HG03558 (cell line): ENCODE data around the gene PBX1.

ENCODE experiments used
- ATAC-seq: cut with Tn5 transposase; IDR thresholded peaks from one replicate; pipeline ENCODE4 v1.9.1; 2021; ENCODE audit warnings: moderate number of reproducible peaks; ENCODE audit not compliant: unreplicated experiment; ENCODE audit errors: extremely low read depth

PBX1 gene

GRCh38 chr1:164790081-164790480, 231.1 kb downstream of the PBX1 start:
- no peak for ATAC-seq

- ATAC-seq, result no peak
These were observed 233.5 kb downstream of the PBX1 start for GRCh38 chr1:164792410-164793004.

DNA sequence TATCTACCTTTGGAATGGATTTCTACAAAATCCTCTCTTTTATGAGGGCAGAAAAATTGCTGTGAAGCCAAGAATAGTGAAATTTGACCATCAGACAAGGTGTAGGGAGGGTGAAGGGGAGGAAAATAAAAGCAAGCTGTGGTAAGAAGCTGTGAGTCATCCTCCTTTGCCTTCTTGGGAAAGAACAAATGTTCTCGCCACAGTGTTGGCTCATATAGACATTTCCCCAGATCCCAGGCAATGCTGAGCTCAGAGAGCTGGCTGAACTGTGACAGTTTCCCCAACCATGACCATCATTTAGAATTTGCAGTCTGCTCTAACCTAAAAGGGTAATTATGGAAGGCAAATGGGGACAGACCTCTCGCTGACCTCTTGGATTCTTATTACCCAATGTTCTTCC, 235.4 kb downstream of the PBX1 start:
- ATAC-seq, result no peak

- no peak for ATAC-seq
These were observed 237.9 kb downstream of the PBX1 start for GRCh38 chr1:164796916-164797315.

DNA sequence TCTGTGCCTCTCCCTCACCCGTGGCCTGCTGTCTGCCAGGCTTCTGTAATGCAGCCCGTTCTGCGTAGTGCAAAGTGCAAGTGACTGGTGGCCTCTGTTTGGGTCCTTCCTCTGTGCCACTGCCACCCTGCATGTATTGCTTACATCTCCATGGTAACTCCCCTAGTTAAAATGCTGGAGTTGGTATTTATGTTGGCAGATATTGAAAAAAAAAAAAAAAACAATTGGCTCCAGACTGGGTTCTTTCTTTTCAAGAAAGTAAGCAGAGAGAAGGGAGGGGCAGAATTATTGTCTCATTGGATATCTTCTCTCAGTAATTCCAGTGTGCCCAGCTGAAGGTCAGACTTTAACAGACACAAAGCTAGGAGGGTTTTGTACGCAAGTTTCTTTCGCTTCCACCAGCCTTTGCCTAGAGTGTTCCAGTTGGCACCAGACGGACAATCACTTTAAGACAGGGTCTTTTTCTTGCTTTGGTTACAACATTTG, 242.3 kb downstream of the PBX1 start:
- no peak for ATAC-seq

DNA sequence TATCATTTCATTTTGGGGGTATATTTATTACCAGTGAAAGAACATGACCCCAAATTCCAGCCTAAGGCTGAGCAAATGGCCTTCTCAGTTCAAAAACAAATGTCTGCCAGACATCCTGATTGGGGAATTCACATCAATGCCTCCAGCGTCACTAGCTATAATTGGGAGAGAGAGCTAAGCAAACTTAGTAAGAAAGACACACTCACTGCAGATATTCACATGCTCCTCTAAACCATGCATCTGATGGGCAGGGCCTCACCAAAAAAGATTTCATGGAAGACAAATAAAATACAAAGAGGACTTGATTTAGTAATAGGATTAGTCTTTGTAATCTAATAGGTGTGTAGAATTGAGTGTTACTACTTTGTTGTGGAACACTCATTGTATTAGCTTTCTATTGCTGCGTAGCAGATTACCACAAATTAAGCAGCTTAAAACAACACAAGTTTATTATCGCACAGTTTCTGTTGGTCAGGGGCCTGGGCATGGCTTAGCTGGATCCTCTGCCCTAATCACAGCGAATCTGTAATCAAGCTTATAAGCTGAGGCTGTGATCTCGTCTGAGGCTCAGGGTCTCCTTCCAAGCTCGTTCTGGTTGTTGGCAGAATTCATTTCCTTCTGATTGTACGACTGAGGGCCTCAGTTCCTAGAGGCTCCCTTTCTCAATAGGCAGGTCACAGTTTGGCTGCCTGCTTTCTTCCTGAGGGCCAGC, 243.0 kb downstream of the PBX1 start:
- no peak for ATAC-seq

DNA sequence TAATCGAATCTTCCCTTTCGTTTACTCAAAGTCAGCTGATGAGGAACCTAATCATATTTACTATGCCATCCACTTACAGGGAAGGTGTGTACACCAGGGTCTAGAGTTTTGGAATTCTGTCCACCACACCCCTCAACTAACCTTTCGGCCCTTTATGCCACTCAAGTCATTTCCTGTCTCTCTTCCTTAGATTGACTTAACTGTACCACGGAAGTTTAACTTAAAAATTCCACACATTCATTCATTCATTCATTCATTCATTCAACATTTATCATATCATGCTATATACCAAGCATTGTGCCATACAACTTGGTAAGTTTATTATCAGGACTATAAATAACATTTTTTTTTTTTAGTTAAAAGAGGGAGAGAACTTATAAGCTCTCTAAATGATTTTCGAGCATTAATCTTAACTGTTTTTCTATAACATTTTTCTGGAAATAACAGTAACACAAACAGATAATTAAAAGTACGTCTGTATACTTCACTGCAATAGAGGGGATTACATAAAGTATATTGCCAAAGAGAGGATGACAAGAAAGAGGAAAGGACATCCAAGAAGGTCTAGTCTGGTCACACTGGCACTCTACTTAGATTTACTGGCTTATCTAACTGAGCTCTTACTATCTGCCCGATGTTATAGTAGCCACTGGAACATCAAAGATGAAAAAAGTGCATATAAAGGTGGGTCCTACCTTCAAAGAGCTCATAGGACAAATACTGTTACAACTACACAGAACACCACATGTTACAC, 243.7 kb downstream of the PBX1 start:
- ATAC-seq, result no peak

GRCh38 chr1:164803366-164803765, 244.4 kb downstream of the PBX1 start:
- no peak for ATAC-seq

DNA sequence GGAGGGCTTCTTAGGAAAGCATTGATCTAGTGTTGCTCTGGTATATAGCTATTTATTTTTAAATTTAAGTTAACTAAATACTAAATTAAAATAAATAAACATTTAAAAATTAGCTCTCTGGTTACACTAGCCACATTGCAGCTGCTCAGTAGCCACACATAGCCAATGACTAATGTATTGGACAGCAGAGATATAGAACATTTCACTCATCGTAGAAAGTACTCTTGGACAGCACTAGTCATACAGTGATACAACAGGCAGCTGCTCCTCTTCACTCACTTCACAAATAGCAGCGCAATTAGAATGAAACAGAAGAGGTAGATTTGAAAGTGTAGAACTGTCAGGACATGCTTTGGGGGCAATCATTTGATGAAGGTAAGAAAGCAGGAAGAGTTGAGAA, 245.4 kb downstream of the PBX1 start:
- ATAC-seq, result no peak

DNA sequence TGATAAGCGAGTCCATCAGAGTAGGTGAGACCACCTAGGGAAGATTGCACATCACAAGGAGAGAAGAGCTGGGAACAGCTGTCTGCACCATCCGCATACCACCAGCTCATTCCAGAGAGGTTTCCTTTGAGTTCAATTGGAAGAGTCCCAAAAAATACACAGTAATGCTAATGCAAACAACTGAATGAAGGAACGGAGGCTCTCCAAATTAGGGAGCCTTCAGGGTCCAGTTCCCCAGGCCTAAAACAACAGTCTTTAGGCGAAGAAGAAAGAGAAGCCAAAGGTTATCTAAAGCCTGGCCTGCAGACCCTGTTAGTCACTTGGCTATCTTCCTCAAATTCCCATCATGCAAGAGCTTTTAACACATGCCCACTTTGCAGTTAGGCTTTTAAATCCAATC, 246.4 kb downstream of the PBX1 start:
- ATAC-seq, result no peak

- ATAC-seq, result no peak
These were observed 247.5 kb downstream of the PBX1 start for GRCh38 chr1:164806531-164806930.

DNA sequence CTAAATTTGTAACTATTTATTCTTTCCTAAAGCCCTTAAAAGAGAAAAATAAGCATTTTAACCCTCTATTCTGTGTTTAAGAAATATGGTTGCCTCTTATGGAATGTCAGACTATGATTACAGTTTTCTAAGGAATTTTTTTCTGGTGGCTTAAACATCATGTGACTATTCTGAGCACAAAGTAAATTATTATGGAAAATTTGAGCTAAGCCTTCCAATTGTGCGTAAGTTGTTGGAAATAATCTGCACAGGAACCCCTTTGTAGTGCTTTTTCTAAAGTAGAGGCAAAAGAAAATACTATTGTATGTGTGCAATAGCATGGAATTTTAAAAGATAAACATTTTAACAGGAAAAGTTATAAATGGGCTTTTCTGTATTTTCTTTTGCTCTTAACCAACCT, 254.8 kb downstream of the PBX1 start:
- no peak for ATAC-seq

DNA sequence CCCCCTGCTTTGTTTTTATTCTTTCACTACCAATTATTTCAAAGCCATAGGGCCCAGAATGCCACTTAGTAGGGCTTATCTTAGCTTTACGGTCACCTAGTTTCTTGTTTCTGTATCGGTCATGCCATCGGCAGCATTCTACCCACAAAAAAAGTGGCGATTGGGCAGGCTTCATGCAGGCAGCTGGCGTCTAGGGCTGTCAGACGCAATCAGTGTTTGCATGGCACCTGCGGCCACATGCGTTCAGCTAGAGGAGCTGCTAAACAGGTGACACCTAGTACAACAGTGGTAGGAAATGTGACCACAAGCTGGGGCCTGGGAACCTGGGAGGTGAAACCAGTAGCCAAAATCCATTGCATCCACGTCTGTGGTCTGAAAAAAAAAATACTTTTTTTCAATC, 262.7 kb downstream of the PBX1 start:
- ATAC-seq, result no peak

GRCh38 chr1:164823486-164824279, 264.7 kb downstream of the PBX1 start:
- ATAC-seq, result no peak

DNA sequence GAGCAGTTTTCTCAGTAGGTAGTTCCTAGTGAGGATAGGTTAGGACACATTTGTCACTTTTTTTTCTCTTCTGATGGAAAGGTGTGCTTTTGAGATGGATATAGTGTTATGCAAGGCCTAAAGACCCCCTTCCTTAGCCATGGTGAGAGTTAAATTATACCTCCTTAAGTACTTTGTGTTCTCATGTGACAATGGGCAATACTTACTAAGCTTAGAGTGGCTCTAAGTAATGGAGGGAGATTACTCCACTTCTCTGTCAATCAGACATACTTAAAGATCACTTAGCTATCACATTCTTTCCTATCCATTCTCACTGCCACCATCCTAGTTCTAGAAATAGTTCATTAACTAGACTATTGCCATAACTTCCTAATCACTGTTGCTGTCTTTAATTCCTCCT, 265.6 kb downstream of the PBX1 start:
- no peak for ATAC-seq

DNA sequence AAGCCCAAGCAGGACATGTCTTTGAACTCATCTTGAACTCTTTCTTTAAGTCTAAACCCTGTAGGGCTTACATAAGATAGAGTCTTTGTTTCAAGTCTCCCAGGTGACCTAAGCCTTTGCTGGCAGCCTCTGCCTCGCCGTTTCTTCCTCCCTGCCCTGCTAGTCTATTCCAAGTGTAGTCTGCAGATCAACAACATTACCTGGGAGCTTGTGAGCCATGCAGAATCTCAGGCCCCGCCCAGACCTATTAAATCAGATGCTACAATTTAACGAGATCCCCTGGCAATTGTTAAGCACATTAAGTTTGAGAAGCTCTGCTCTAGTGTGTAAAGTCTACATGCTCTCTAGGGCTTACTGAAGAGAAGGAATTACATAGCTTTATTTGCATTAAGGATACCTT, 271.6 kb downstream of the PBX1 start:
- no peak for ATAC-seq

DNA sequence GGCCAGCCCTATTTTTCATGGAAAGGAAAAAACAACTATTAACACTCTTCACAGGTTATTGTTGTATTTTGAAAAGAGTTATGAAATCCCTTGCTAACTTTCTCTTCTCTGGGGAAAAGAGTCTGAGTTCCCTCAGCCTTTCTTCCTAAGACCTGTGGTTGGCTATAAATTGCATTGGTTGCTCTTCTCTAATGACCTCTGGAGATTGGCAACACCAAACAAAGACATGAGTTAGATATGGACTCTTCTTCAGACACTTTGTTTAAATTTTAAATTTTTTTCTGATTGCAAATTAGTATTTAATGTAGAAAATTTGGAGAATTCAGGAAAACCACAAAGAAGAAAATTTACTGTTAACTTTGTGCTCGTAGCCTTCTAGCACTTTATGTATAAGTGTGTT, 275.7 kb downstream of the PBX1 start:
- ATAC-seq, result no peak

DNA sequence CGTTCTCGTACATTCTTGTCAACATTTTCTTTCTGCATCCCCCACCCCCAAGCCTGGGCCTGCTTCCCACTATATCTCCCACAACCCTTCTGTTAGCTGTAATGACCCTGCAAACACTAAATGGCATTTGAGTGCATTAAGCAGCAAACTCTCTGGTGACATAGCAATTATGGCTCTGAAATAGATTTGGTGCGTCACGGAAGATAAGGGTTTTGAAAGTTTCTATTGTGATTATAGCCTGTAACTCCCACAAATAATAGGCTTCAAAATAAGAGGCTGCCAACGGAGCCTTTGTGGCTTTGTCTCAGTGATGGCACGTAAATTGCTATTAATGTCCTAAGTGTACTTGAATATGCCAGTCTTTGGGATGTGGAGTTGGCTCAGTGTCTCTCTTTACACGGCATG, 277.6 kb downstream of the PBX1 start:
- no peak for ATAC-seq

DNA sequence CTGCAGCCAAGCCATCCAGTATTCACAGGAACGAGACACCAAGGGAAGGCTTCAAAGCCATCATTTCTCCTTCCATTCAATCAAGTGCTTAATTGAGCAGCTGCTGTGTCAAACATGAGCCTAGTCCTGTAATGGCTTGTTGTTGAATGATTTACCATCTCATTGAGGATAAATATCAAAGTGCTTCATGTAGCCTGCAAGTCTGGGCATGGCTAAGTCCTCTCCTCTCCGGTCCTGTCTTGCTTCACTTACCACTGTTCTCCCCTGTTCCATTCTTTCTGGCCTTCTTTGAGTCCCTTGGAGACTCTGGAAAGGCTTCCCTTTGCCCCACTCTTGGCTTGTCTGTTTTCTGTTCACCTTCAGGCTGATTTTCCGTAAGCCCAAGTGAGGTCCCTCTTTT, 279.8 kb downstream of the PBX1 start:
- ATAC-seq, result no peak

DNA sequence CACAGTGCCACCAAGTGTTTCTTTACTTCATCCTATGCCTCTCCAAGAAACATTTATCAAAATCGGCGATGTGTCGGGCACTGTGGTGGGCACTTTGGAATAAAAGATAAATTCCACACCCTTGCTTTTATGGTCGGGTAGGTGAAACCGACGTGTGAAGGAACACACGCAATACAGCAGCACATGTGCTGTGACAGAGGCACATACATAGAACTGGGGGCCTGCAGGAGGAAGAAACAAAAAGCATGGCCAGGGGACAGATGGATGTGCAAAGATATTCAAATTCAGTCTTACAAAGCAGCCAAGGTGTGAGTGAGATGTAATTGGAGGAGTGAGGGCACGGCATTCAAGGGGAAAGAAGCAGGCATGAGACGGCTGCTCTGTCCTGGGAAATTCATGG, 282.0 kb downstream of the PBX1 start:
- ATAC-seq, result no peak
